ENCODE data around the gene LYSMD1.

- no peak for TF ChIP-seq CTCF (conservative IDR thresholded peaks at IDR 0.05; ENCODE audit: low read length)
- no peak for TF ChIP-seq EZH2phosphoT487 (IDR thresholded peaks at IDR 0.05; ENCODE audit: borderline replicate concordance)
Measured at GRCh38 chr1:151193304-151193703, 27.6 kb upstream of the LYSMD1 start.
